HG03175 (cell line): Measurements from ENCODE around the gene WDFY2.

Experiments used
- ATAC-seq: cut with Tn5 transposase; IDR thresholded peaks from one replicate; pipeline ENCODE4 v1.9.1; 2021; ENCODE audit warnings: mild to moderate bottlenecking, moderate library complexity; ENCODE audit not compliant: unreplicated experiment

WDFY2 gene

DNA sequence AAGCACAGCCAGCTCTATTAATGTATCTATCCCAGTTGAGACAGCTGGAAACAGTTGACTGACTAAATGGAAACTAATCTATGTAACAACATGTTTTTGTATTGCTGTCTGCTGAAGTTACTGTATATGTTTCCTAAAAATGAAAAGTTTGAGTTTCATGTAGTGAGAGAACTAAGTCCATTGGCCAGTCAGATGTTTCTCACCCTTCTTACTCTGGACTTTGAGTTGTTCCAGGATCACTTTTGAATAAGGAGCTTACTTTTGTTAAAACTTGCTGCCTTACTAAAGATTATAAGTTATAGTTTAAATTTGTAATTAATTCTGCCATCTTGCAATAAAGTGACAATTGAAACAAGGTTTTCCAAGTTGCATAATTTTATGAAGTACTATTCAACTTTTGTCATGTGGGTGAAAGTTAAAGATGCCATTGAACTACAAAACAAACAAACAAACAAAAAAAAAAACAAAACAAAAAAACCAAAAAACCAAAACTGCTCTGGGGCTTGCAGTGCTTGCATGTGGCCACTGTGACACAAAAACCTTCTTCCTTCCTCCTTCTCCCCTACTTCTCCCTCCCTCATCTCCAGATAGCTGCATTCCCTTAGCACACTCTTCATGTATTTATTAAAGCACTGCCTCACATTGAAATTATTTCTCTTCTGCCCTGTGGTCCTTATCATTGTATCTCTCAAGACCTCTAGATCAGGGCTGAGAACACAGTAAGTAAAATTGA is 15.3 kb downstream of the WDFY2 start:
- no peak for ATAC-seq

GRCh38 chr13:51600703-51601102 is 16.4 kb downstream of the WDFY2 start:
- ATAC-seq = no peak

- no peak for ATAC-seq
Observed at GRCh38 chr13:51601601-51602565, 17.6 kb downstream of the WDFY2 start.

DNA sequence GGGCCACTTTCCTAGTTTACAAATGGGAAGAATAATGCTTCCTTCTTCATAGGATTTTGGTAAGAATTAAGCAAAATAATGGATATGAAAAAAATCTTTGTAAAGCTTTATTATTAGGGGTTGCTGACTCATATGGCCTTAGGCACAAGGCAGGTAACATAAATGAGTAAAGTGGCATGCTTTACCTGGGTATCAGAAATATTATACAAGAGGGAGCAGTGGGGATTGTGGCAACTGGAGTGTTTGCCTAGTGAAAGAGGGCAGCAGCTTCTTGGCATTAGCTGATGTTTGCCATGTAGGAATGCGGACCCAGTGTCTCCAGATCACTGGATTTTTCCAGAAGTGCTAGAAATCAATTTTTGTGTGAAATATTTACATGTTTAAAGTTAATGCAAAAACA is 19.5 kb downstream of the WDFY2 start:
- ATAC-seq = no peak

GRCh38 chr13:51605698-51606097 is 21.4 kb downstream of the WDFY2 start:
- no peak for ATAC-seq

DNA sequence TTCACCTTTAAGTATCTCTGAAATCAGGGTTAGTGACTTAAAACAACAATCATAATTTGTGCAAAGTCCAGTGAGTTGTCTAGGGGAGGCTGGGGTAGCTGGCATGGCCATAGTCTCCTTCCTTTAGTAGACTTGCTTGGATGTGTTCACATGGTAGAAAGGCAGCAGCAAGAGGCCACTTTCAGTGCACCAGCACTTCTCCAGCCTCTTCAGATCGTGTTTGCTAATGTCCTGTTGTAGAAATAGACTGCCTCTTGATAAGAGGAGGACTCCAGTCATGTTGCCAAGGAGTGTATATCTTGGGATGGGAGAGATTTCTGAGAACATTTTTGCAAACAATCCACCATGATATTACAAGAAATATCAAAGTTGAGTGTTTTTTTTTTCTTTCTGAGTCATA is 22.9 kb downstream of the WDFY2 start:
- ATAC-seq = no peak

DNA sequence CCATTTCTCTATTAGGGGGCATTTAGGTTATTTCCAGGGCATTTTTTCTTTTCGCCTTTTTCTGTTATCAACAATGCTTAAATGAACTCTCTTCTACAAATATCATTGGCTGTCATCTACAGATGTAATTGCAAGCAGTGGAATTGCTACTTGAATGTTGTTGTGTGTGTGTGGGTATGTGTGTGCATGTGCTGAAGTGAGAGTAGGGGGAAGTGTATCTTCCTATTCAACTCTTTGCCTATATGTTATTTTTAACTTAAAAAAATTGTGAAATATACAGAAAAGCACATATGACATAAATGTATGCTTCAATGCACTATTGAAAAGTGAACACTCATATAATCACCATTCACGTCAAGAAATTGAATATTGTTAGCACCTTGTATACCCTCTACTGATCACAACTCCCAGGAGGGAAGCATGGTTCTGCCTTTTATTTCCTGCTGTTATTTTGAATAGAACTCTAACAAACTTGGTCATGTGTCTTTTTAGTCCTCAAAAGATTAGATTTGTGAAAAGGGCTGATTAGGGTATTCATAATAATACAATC is 24.7 kb downstream of the WDFY2 start:
- ATAC-seq = no peak

DNA sequence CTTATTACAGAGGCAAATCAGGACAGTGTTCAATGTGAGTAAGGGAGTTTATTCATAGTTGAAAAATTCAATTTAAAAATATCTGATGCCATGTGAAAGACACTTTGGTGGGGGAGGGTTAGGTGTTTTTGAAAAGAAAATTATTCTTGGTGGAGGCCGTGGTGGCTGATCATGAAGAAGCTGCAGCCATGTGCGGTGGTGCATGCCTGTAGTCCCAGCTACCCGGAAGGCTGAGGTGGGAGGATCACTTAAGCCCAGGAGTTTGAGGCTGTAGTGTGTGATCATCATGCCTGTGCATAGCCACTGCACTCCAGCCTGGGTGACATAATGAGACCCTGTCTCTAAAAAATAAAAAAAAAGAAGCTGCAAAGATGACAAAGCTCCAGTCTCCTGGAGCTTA is 28.6 kb downstream of the WDFY2 start:
- ATAC-seq = no peak

- no peak for ATAC-seq
Observed at GRCh38 chr13:51613535-51613934, 29.3 kb downstream of the WDFY2 start.

DNA sequence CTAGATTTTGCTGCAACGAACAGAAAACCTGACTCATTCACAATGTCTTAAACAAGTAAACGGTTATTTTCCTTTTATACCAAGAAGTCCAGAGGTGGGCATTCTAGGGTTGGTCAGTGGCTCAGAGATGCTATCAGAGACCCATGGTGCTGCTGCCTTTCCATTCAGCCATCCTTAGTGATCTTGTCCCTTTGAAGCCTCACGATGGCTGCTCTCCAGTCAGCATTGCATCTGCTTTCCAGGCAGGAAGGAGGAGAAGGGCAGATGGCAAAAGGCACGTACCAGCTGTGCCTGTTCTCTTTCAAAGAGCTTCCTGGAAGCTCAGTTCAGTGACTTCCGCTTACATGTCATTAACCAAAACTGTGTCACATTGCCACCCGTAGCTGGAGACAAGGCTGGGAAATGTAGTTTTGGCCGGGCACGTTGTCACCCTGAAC is 30.1 kb downstream of the WDFY2 start:
- peak; percentile 91 for ATAC-seq

DNA sequence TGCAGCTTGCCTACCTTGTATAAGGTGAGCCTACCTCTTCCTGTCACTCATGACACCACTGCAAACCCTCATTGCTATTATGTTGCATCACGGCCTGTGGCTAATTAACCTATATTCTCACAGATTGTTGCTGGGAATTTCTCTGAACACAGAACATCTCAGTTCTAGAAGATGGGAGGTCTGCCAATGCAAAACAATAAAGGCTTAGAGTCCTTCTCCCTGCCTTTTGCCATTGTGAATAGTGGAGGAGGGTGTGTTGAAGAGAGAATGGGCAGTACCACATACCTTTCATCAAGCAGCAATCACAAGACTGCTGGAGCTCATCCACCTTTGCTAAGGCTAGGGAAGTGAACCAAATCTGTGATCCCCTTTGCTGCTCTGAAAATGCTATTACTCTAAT is 34.4 kb downstream of the WDFY2 start:
- ATAC-seq = no peak

GRCh38 chr13:51619614-51620013 is 35.4 kb downstream of the WDFY2 start:
- no peak for ATAC-seq

DNA sequence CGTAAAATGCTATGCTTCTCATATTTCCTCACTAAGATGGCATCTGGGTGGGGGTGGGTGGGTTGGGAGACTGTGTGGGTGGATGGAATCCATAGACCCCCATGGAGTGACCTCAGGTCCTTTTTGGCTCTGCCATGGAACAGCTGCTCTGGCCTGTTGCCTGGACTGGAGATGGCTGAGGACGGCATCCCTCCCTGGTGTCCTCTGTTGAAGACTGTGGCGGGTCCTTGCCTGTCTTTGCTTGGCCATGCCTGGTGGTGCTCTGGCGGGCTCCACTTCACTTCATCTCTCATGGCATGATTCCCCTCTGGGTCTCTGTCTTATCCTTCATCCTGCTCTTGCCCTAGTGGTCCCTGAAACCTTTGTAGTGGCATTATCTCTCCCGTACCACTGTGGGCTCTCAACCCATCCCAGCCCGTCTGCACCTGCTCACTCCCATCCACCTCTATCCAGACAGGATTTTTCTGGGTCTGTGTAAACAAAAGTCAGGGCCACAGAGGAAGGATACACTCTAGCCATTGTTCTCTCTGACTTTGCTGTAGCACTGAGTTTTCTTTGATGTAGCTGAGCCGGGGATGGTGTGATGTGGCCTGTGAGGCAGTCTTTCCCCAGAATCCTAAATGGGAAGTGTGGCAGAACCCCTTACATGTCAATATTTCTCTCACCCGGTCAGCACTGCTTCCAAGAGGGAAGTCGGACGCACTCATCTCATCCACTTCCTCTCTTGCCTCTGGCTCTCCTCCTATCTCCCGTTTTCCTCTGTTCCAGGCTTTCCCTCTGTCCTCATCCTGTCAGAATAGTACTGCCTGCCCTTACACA is 36.1 kb downstream of the WDFY2 start:
- ATAC-seq = no peak

DNA sequence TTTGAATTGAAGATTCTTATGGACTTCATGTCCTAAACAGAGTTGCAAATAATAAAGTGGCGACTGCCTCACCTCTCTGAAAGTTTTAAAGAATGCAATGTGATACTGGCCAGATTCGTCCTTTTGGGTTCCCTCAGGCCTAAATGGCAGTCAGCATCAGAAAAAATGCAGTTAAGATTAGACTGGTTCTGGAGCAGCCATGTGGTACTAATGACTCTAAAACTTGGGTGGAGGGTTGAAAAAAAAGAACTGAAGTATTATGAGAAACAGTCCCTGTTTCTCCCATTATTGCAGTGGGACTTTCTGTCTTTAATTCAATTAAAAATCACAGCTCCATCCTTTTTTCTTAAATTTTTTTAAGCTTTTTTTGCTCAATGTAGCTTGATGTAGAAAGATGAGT is 37.3 kb downstream of the WDFY2 start:
- ATAC-seq = no peak

DNA sequence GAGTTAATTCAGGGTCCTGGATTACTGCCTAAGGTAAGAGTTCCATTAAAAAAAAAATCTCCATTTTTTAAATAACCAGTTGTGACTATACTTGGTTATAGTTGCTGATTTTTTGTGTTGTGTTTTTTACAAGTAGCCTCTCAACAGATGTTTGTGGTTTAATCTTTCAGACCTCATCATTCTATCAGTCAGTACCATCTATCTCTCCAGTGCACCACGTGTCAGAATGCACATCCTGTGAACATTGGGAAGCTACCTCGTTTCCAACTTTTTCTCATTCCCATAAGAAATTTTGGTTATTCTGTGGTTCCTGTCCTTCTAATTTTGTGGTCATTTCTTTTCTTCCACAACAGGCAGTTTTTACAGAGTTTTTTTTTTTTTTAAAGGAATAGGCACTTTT is 39.2 kb downstream of the WDFY2 start:
- no peak for ATAC-seq

GRCh38 chr13:51624207-51624606 is 39.9 kb downstream of the WDFY2 start:
- ATAC-seq = no peak

DNA sequence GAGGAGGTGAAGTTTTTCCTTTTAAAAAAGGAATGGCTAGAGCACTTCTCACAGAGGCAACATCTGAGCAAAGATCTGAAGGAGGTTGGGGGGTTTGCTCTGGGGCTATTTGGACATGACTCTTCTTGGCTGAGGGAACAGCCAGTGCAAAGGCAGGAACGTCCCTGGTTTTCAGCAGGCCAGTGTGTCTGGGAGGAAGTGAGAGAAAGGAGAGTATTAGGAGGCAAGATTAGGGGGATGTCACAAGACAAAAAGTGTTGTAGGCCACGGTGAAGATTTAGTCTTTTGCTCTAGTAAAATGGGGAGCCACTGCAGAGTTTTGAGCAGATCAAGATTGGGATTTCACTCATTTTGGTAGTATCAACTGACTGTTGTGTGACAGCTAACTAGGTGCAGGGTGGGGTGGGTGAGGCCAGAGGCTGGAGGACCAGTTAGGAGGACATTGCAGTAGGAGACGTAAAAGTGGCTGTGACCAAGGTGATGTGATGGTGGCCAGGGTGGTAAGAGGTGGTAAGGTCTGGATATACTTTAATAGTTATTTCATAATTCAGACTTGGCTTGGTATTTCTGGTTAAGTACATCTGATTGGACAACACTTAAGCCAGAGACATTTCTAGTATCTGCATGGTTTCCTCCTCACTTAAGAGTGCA is 40.6 kb downstream of the WDFY2 start:
- no peak for ATAC-seq

GRCh38 chr13:51625555-51626345 is 41.5 kb downstream of the WDFY2 start:
- no peak for ATAC-seq

GRCh38 chr13:51626749-51627148 is 42.5 kb downstream of the WDFY2 start:
- ATAC-seq = no peak
